GM18508 (cell line): ENCODE data around the gene RASGEF1C.

Source experiments
- ATAC-seq: cut with Tn5 transposase; IDR thresholded peaks from one replicate; pipeline ENCODE4 v1.9.1; 2021; ENCODE audit warnings: moderate number of reproducible peaks; ENCODE audit not compliant: insufficient read depth, unreplicated experiment

Gene RASGEF1C

GRCh38 chr5:180071531-180072255, 137.3 kb downstream of the RASGEF1C start, which contains the start of gene RNF130:
Gene RNF130, minus strand, starts transcription at chr5:180071759. Its CDS starts 57 bp downstream, at chr5:180071702.
- ATAC-seq: no peak

DNA sequence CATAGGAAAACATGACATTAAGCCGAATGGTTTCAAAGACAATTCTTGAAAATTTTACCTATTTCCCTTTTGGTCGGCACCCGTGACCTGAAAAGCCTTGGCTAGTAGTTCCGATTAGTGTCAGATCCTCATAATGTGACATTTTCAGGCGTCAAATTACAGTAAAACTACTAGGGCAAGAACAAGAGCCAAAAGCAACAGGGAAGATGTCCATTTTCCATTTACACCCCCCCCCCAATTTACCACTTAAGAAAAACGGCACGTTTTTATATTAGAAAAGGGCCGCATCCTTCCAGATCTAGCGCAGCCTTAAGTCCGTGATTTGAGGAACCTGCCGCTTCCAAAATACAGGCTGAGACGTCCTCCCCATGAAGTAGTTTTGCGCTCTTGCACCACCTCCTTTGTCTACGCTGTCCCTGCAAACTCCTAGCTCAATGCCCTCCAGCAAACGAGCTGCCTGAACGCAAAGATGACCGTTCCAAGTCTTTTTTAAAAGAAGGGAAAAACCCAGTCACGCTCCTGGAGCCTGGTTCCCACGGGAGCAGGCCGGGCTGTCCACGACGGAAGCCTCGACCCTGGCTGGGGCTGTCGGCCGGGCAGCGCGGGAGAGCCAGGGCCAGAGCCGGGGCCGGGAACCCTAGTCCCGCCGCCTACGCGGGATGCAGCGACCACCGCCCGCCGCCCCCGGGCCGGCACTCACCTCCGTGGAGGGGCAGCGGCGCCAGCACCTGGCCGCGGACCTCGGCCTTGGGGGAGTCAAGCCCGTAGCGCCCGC, 138.1 kb downstream of the RASGEF1C start:
- ATAC-seq: no peak

DNA sequence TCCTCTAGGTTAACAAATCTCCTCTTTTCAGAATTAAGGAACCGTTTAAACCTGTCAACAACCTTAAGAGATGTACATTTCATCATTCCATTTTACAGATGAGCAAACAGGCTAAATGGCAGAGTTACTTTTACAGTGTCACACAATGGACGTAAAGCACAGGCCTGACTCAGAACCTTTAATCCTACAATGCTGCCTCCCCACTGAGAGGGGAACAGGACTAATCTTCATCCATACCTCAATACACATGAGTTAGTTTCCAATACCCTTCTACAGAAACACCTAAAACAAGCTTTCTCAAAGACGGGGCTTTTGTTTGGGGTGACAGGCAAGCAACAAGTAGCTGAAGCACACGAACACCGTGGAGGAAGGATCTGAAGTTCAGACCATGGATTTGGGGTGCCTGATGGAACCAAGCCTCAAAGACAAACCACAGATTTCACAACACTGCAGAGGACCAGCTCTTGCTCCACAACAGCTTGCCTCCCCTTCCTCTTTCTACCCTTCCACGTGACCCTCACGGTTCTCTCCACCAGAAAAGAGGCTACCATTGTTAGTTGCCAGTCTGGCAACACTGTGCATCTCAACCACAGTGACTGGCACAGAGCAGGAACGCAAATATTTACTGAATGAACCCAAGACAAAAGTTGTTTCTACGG, 139.3 kb downstream of the RASGEF1C start:
- ATAC-seq: no peak

GRCh38 chr5:180068519-180069090, 140.4 kb downstream of the RASGEF1C start:
- no peak for ATAC-seq

- no peak for ATAC-seq
These were observed 141.0 kb downstream of the RASGEF1C start for GRCh38 chr5:180067986-180068385.

GRCh38 chr5:180060192-180060591, 148.8 kb downstream of the RASGEF1C start:
- no peak for ATAC-seq

DNA sequence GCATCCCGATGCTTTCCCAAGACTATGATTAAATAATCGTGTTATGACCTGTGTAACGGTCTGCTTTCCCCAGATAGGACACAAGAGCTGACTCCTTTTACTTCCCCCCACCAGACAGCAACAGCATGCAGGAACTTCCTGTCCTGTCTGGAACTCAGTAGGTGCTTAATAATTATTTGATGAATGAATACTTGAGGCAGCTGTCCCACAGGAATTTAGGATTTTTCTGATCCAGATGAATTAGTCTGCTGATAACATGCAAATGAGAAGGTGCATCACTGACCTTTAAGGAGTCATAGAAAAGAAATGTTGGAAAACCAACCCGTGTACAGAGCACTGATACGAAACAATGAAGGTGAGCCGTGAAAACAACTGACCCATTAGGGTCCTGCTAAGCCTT, 149.7 kb downstream of the RASGEF1C start:
- no peak for ATAC-seq

- ATAC-seq: no peak
These were observed 152.9 kb downstream of the RASGEF1C start for GRCh38 chr5:180056153-180056552.

DNA sequence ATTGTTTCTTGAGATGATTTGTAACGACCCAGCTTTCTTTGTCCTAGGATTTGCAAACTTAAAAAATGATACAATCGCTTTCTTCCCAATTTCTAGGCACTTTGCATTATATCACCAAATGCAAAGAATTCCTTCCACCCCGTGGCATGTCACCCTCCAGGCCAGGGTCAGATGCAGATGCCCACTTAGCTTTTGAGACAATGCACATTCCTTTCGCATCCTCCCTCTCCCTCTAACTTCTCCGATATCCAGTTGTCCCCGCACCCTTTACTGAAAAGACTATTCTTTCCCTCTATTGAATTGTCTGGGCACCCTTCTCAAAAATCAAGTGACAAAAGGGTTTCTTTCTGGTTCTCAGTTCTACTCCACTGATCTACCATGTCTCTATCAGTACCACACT, 154.8 kb downstream of the RASGEF1C start:
- ATAC-seq: no peak

DNA sequence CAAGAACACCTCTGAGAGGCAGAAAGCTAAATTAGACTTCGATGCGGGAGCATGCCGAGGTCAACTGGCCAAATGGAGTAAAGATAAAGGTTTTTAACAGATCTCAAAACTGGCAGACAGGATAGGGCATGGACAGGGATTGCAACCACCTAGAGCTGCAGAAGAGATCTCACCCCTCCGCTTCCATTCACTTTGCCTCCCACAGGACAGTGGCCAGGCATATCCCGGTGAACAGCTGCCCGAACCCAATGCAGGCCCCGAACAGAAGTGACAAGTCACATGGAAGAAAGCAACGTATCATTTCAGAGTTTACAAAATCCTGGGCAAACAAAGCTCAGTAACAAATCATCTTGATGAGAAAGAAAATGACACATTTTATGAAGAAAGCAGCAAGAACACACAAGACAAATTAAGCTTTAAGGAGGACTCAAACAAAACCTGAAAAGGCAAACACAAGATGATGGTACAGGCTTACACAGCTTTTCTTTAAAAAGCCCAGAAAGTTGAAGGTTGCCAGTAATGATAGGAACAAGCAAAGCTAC, 155.9 kb downstream of the RASGEF1C start:
- no peak for ATAC-seq

GRCh38 chr5:180052211-180052818, 156.7 kb downstream of the RASGEF1C start:
- ATAC-seq: no peak
